OCI-LY1 (cell line): ENCODE data around the gene KDM5B.

Experiments
- EZH2 ChIP-seq: fragments of 200-600 bp; sonication (generic), shearing (Covaris generic); IDR thresholded peaks from 2 replicates; pipeline ENCODE4 v1.8.0; 2017; ENCODE audit warnings: borderline replicate concordance, mixed run types, mild to moderate bottlenecking, antibody characterized with exemption, low read length, moderate library complexity, mixed read lengths
- TF ChIP-seq, protein P1 (sequence below): fragments of 200-600 bp; sonication (generic), shearing (Covaris generic); IDR thresholded peaks from 2 replicates; pipeline ENCODE4 v1.5.1; 2017; ENCODE audit warnings: mild to moderate bottlenecking, antibody characterized with exemption, low read length, moderate library complexity, mixed read lengths

DNA sequence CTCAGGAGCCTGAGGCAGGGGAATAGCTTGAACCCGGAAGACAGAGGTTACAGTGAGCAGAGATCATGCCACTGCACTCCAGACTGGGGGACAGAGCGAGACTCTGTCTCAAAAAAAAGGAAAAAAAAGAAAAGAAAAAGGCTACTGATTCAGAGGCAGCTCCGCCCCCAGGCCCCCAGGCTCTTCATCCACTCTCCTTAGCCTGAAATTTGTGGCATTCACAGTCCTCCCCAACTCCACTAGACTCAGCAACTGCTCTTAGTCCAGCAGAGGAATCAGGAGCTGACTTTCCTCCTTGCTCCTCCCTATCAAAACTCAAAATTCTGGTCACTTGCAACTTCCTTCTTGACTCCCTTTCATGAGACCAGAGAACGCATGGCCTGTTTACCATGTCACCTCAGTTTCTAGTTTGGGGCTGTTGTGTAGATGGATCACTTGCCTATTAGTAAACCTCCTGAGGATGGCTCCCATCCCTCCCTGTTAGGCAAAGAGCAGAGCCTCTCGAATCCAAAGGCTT lies 29.6 kb upstream of the KDM5B start:
- TF ChIP-seq, protein P1, sequence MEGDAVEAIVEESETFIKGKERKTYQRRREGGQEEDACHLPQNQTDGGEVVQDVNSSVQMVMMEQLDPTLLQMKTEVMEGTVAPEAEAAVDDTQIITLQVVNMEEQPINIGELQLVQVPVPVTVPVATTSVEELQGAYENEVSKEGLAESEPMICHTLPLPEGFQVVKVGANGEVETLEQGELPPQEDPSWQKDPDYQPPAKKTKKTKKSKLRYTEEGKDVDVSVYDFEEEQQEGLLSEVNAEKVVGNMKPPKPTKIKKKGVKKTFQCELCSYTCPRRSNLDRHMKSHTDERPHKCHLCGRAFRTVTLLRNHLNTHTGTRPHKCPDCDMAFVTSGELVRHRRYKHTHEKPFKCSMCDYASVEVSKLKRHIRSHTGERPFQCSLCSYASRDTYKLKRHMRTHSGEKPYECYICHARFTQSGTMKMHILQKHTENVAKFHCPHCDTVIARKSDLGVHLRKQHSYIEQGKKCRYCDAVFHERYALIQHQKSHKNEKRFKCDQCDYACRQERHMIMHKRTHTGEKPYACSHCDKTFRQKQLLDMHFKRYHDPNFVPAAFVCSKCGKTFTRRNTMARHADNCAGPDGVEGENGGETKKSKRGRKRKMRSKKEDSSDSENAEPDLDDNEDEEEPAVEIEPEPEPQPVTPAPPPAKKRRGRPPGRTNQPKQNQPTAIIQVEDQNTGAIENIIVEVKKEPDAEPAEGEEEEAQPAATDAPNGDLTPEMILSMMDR, result no peak
- TF ChIP-seq EZH2, result no peak
